MCF 10A (cell line): ENCODE results near the gene VMO1. TPM values are rescaled to one million over a fixed set of nuclear protein-coding genes. Genes with fewer than 3 reads are reported as not detected.

ENCODE experiments used
- BruUV-seq: library from RNA; stranded (reverse); fragments of 400-500 nt; replicated peaks from 2 replicates; lab custom pipeline; 2021; lab: Mats Ljungman, UMichigan
- CTCF ChIA-PET: fragments of 300-600 bp; sonication (Branson Sonifier 250); formaldehyde crosslinking; extraction: SDS; loops from one replicate; lab custom pipeline; 2021; ENCODE audit warnings: antibody characterized with exemption, inconsistent platforms; lab: Yijun Ruan, JAX
- POLR2A ChIA-PET: fragments of 300-600, 350-650 bp; sonication (Branson Sonifier 250); formaldehyde crosslinking; extraction: SDS; loops from one replicate; lab custom pipeline; 2020; ENCODE audit warnings: antibody characterized with exemption, inconsistent platforms; lab: Yijun Ruan, JAX
- DNase-seq: peaks from one replicate; pipeline ENCODE4 v3.0.0-alpha.2; 2018; ENCODE audit not compliant: unreplicated experiment
- H3K27ac Mint-ChIP-seq: one replicate; pipeline ENCODE4 v1.8.0; 2022; ENCODE audit warnings: mild to moderate bottlenecking, low read depth, mixed read lengths; ENCODE audit not compliant: unreplicated experiment
- H3K27me3 Mint-ChIP-seq: one replicate; pipeline ENCODE4 v1.8.0; 2022; ENCODE audit warnings: mixed read lengths; ENCODE audit not compliant: insufficient read depth, unreplicated experiment
- H3K36me3 Mint-ChIP-seq: one replicate; pipeline ENCODE4 v1.8.0; 2022; ENCODE audit warnings: mild to moderate bottlenecking, moderate library complexity, mixed read lengths; ENCODE audit not compliant: insufficient read depth, unreplicated experiment
- H3K4me1 Mint-ChIP-seq: one replicate; pipeline ENCODE4 v1.8.0; 2022; ENCODE audit warnings: mixed read lengths; ENCODE audit not compliant: insufficient read depth, unreplicated experiment
- H3K4me3 Mint-ChIP-seq: one replicate; pipeline ENCODE4 v1.8.0; 2022; ENCODE audit warnings: mild to moderate bottlenecking, moderate library complexity, mixed read lengths; ENCODE audit not compliant: unreplicated experiment
- H3K9me3 Mint-ChIP-seq: one replicate; pipeline ENCODE4 v1.8.0; 2022; ENCODE audit warnings: mixed read lengths; ENCODE audit not compliant: unreplicated experiment
- intact Hi-C: fragments of 100-400 bp; cut with micrococcal nuclease; formaldehyde crosslinking; loops from 2 replicates; pipeline ENCODE4 v1.14.1; 2022
- total RNA-seq: library from RNA; stranded (reverse); gene quantifications from 2 replicates; pipeline ENCODE4 v1.2.3, GENCODE V29; 2022
- TF ChIP-seq, protein P1 (sequence below): fragments of 200-600 bp; IDR thresholded peaks from one replicate; pipeline ENCODE4 v1.8.0; 2022; ENCODE audit warnings: antibody characterized with exemption, mild to moderate bottlenecking; ENCODE audit not compliant: unreplicated experiment

Gene VMO1
- total RNA-seq, 1 experiment from 2014 or later, result 0.77 TPM

GRCh38 chr17:4769628-4770027 is 16.5 kb downstream of the VMO1 start:
- H3K27me3 Mint-ChIP-seq, result peaks cover 24% of the 10 kb centered on the region
- ChIA-PET POLR2A (interaction anchor here (1.7 kb wide), 1 partner anchor 16 kb away, joined by 4 read pairs; no protein-coding TSS in a partner anchor), CTCF (interaction anchor here (0.7 kb wide), 1 partner anchor 21 kb away, joined by 3 read pairs; no protein-coding TSS in a partner anchor)
- no peak overlapping the region for H3K4me3 Mint-ChIP-seq
- intact Hi-C loops, result no loop called here
- BruUV-seq, result no TSS peak
- peak; percentile 3 for DNase-seq
- no peak overlapping the region for H3K27ac Mint-ChIP-seq
- no peaks in the 10 kb centered on the region for H3K36me3 Mint-ChIP-seq
- peaks cover 3% of the 10 kb centered on the region for H3K4me1 Mint-ChIP-seq
- TF ChIP-seq, protein P1, sequence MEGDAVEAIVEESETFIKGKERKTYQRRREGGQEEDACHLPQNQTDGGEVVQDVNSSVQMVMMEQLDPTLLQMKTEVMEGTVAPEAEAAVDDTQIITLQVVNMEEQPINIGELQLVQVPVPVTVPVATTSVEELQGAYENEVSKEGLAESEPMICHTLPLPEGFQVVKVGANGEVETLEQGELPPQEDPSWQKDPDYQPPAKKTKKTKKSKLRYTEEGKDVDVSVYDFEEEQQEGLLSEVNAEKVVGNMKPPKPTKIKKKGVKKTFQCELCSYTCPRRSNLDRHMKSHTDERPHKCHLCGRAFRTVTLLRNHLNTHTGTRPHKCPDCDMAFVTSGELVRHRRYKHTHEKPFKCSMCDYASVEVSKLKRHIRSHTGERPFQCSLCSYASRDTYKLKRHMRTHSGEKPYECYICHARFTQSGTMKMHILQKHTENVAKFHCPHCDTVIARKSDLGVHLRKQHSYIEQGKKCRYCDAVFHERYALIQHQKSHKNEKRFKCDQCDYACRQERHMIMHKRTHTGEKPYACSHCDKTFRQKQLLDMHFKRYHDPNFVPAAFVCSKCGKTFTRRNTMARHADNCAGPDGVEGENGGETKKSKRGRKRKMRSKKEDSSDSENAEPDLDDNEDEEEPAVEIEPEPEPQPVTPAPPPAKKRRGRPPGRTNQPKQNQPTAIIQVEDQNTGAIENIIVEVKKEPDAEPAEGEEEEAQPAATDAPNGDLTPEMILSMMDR, result no peak
- no peaks in the 10 kb centered on the region for H3K9me3 Mint-ChIP-seq

- TF ChIP-seq, protein P1, result no peak
- peaks cover 3% of the 10 kb centered on the region for H3K4me1 Mint-ChIP-seq
- H3K9me3 Mint-ChIP-seq, result no peaks in the 10 kb centered on the region
- CTCF ChIA-PET, result interaction anchor here (0.5 kb wide), 1 partner anchor 317 kb away, joined by 5 read pairs; no protein-coding TSS in a partner anchor
- peaks cover 22% of the 10 kb centered on the region for H3K27me3 Mint-ChIP-seq
- POLR2A ChIA-PET, result interaction anchor here (0.6 to 1.7 kb wide), 3 partner anchors 15 to 151 kb away, joined by 3 to 4 read pairs (median 3); no protein-coding TSS in a partner anchor
- H3K36me3 Mint-ChIP-seq, result no peaks in the 10 kb centered on the region
- no peak overlapping the region for H3K27ac Mint-ChIP-seq
- BruUV-seq, result no TSS peak
- intact Hi-C loops, result no loop called here
- no peak overlapping the region for H3K4me3 Mint-ChIP-seq
- DNase-seq, result no peak
Observed at GRCh38 chr17:4768298-4768697, 17.9 kb downstream of the VMO1 start.

GRCh38 chr17:4766723-4767122 is 19.4 kb downstream of the VMO1 start:
- ChIA-PET POLR2A (no interaction called here), CTCF (interaction anchor here (0.6 kb wide), 1 partner anchor 116 kb away, joined by 3 read pairs; no protein-coding TSS in a partner anchor)
- Mint-ChIP-seq H3K27ac (no peak overlapping the region), H3K9me3 (no peaks in the 10 kb centered on the region), H3K4me3 (no peak overlapping the region), H3K4me1 (peaks cover 2% of the 10 kb centered on the region), H3K27me3 (peaks cover 18% of the 10 kb centered on the region), H3K36me3 (no peaks in the 10 kb centered on the region)
- no TSS peak for BruUV-seq
- intact Hi-C loops, result no loop called here
- no peak for DNase-seq
- TF ChIP-seq, protein P1, result no peak

DNA sequence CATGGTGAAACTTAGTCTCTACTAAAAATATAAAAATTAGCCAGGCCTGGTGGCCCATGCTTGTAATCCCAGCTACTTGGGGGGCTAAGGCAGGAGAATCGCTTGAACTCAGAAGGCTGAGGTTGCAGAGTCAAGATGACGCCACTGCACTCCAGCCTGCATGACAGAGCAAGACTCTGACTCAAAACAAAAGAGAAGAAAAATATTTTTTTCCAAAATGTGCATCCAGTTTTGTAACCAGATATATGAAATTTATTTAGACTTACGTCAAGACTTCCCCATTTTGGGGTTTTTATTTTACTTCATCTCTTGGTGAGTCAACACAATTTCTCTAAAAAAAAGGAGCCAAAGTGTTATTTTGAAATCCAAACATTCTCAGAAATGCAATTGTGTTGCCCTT is 20.0 kb downstream of the VMO1 start:
- BruUV-seq, result no TSS peak
- Mint-ChIP-seq H3K4me1 (no peaks in the 10 kb centered on the region), H3K27me3 (peaks cover 18% of the 10 kb centered on the region), H3K27ac (no peak overlapping the region), H3K4me3 (no peak overlapping the region), H3K9me3 (no peaks in the 10 kb centered on the region), H3K36me3 (no peaks in the 10 kb centered on the region)
- no peak for DNase-seq
- TF ChIP-seq, protein P1, result no peak
- ChIA-PET CTCF (interaction anchor here (0.6 kb wide), 1 partner anchor 116 kb away, joined by 3 read pairs; no protein-coding TSS in a partner anchor), POLR2A (no interaction called here)
- intact Hi-C loops, result no loop called here
